WI38 (cell line): Measurements from ENCODE around the gene MPP2.

Experiments
- H3K4me3 ChIP-seq: 2 replicates; pipeline ENCODE4 v1.5.1; 2011; ENCODE audit warnings: low read depth, mild to moderate bottlenecking, control low read depth, low read length
- CTCF ChIP-seq: IDR thresholded peaks from 2 replicates; pipeline ENCODE4 v1.5.1; 2012; ENCODE audit warnings: low read depth, mild to moderate bottlenecking, control low read depth, low read length

MPP2 gene

DNA sequence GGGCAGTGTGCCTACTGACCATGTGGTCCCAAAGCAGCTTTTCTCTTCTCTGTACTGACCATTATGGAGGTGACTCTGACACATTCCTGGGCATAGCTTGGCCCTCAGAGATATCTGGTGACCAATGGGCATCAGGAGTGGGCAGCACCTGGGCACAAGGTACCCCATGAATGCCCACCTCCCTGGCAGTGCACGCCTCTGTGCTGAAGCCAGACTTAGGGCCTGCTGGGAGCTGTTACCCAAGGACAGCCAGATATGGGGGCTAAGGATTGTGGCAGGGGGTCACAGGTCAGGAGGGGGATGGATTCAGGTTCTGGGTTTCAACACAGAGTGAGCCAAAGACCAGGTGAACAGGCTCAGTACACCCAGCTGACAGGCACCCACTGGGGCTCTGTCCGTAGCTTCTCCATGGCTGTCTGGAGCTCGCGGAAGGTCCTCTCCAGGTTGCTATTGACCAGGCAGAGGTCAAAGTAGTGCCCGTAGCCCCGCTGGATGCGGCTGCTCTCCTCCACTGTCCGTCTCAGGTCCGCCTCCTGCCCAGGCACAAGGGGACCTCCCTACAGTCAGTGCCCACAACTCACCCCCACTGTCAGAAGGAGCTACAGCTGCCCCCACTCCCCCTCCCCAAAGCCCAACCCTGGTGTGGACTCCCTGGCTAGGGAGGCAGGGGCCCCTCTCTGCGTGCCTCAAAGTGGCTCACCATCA is 29.7 kb downstream of the MPP2 start:
- TF ChIP-seq CTCF, result no peak
- H3K4me3 ChIP-seq, result no peak overlapping the region

GRCh38 chr17:43877031-43877430 is 30.3 kb downstream of the MPP2 start:
- no peak overlapping the region for H3K4me3 ChIP-seq
- no peak for TF ChIP-seq CTCF

GRCh38 chr17:43875476-43876147 is 31.7 kb downstream of the MPP2 start:
- no peak overlapping the region for H3K4me3 ChIP-seq
- no peak for TF ChIP-seq CTCF

DNA sequence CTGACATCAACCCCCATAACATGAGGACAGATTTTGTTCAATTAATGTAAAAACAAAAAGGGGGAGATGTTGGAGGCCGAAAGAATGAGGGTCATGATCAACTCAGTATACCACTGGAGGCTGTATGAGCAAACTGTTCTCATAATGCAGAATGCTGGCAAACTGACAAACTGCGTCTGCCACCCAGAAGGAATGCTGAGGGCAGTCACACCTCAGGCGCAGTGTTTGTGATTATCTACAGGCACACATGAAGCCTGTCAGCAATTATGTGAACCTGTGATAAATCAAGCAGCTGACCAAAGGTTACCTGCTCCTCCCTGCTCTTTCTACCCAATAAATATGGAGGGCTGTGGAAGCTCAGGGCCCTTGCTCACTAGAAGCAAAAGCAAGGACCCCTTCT is 33.0 kb downstream of the MPP2 start:
- no peak for TF ChIP-seq CTCF

GRCh38 chr17:43873815-43874214 is 33.5 kb downstream of the MPP2 start:
- TF ChIP-seq CTCF, result no peak

More for the DNA sequence above, 33.0 kb downstream of the MPP2 start:
- no peak overlapping the region for H3K4me3 ChIP-seq

GRCh38 chr17:43873091-43873490 is 34.2 kb downstream of the MPP2 start:
- TF ChIP-seq CTCF, result no peak

More at GRCh38 chr17:43873815-43874214, 33.5 kb downstream of the MPP2 start:
- H3K4me3 ChIP-seq, result no peak overlapping the region

More at GRCh38 chr17:43873091-43873490, 34.2 kb downstream of the MPP2 start:
- H3K4me3 ChIP-seq, result no peak overlapping the region
